ENCODE data around the gene SART1.
A peak's percentile ranks its signal among the peaks of the same experiment; 100 is the strongest.

The SART1 gene

DNA sequence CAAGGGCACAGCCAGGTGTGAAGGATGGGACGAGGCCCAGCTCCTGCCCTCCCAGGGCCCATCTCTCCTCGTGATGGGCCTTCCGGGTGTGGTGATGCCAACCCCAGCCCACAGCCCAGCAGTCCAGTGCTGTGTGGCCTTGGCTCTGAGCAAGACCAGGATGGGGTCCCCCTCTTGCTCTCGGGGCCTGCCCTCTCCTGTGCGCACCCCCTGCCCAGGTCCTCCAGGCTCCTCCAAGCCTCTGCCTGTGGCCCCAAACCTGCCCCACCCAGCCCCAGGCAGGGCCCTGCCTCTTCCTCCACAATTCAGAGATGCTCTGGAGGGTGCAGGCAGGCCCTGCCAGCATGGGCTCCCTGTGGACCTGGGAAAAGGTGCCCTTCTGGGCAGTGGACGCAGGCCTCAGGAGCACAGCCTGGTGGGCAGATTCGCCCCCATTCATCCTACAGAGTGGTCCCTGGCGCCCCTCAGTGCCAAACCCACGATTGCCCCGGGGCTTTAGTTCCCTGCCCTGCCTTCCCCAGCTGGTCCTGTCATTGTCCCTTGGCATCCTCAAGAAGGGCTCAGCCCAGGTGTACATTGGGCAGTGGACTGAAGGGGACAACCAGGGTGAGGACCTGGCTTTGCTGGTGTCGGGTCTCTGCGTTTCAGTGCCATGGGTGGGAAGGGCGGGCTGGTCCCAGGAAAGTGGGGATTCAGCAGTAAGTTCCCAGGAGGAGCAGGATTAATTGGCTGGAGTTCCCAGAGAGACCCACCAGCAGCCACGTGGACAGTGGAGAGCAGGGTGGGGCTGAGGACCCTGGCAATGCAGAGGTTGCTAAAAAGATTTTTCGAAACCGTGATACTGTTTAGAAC is 20.7 kb downstream of the SART1 start:
- Mint-ChIP-seq H3K36me3 (ENCODE audit: low read depth) (peaks cover 17% of the 10 kb centered on the region), H3K4me3 (no peak overlapping the region), H3K27ac (no peak overlapping the region), H3K27me3 (ENCODE audit: low read depth) (no peaks in the 10 kb centered on the region), H3K4me1 (ENCODE audit: low read depth) (no peaks in the 10 kb centered on the region), H3K9me3 (no peaks in the 10 kb centered on the region)
- DNase-seq (ENCODE audit: low spot score), result no peak

DNA sequence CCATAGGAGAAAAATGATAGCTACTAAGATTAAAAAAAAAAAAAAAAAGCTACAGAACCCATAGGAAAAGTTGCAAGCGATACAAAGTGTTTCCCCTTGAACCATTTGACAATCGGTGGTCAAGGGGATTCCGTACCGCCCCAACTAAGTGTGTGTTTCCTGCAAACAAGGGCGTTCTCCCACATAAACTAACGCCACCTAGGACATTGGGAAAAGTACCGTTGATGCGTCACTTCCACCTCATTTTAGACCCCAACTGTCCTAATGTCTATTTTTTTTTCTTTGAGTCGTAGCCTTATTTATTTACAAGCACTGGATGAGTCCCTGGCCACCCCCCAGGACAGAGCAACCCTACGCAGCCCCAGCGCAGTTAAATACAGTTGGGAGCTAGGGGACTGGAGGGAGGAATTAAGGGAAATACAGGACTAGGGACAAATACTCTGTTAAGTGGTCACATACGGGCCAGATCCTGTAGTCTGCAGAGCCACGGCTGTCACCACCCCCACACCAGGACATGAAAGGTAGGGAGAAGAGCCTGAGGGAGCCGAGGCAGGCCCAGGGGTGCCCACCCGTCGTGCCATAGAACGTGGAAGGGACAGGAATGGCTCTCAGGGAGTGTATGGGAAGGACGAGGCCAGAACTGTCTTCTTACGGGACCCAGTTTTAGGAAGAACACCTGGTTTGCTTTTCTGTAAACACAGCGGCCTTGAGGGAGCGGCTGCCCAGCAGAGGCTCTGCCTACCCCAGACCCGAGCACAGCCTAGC is 21.5 kb downstream of the SART1 start:
- Mint-ChIP-seq H3K27me3 (ENCODE audit: low read depth) (no peaks in the 10 kb centered on the region), H3K27ac (no peak overlapping the region), H3K4me1 (ENCODE audit: low read depth) (no peaks in the 10 kb centered on the region), H3K9me3 (no peaks in the 10 kb centered on the region), H3K4me3 (no peak overlapping the region), H3K36me3 (ENCODE audit: low read depth) (peaks cover 12% of the 10 kb centered on the region)
- DNase-seq (ENCODE audit: low spot score), result no peak

DNA sequence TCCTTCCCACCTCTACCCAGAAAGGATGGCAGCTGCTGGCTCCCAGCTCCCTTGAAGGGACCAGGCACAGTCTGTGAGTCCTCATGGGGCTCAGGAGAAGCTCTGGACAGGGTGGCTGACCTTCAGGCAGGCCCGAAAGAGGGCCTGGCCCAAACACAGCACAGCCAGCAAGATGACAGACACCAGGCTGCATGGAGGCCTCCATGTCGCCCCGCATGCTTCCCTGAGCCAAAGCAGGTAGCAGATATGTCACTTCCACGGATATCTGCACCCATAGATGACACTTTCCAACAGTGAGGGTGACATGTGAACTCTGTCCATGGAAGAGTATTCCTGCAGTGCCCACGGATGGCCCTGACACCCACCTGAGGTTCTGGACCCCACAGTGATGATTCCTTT is 22.1 kb downstream of the SART1 start:
- peaks cover 10% of the 10 kb centered on the region for H3K36me3 Mint-ChIP-seq (ENCODE audit: low read depth)
- H3K27ac Mint-ChIP-seq, result no peak overlapping the region
- no peak for DNase-seq (ENCODE audit: low spot score)
- H3K27me3 Mint-ChIP-seq (ENCODE audit: low read depth), result no peaks in the 10 kb centered on the region
- no peak overlapping the region for H3K4me3 Mint-ChIP-seq
- H3K9me3 Mint-ChIP-seq, result no peaks in the 10 kb centered on the region
- no peaks in the 10 kb centered on the region for H3K4me1 Mint-ChIP-seq (ENCODE audit: low read depth)

- Mint-ChIP-seq H3K9me3 (no peaks in the 10 kb centered on the region), H3K4me1 (ENCODE audit: low read depth) (peaks cover 5% of the 10 kb centered on the region)
Measured at GRCh38 chr11:65987336-65987735, 25.8 kb downstream of the SART1 start.

DNA sequence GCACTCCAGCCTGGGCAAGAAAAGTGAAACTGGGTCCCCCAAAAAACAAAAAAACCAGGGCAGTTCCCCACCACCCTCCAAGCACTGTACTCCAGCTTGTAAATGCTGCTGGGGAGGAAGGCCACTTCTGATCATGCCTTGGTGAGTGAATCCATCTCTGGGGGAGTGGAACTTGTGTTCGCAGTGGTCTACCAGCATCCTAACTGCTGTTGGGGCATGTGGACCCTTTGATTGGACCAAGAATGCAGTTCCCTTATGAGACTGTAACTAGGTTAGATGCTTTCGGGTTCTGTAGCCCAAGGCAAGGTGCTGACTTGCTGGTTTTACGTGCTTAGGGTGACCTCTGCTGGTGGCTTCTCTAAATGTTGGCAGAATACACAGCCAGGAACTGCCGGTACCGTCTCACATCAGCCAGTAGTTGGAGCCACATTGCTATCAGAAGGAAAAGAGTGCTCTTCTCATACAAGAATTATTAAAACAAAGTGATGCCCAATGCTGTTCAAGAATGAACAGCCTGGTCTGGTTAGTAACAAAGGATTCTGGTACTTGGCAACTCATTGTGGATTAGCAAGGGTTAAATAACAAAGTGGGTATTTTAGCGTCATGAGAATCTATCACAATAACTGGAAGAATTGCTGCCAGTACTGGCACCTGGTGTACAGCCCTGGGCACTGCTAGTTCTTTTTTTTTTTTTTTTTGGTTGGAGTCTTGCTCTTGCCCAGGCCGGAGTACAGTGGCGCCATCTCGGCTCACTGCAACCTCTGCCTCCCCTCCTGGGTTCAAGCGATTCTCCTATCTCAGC is 27.5 kb downstream of the SART1 start:
- peak; percentile 89 for DNase-seq (ENCODE audit: low spot score)
- H3K36me3 Mint-ChIP-seq (ENCODE audit: low read depth), result peaks cover 3% of the 10 kb centered on the region
- peak overlapping the region; percentile 88 for H3K27ac Mint-ChIP-seq
- no peaks in the 10 kb centered on the region for H3K9me3 Mint-ChIP-seq
- peaks cover 5% of the 10 kb centered on the region for H3K4me1 Mint-ChIP-seq (ENCODE audit: low read depth)
- no peak overlapping the region for H3K4me3 Mint-ChIP-seq
- no peaks in the 10 kb centered on the region for H3K27me3 Mint-ChIP-seq (ENCODE audit: low read depth)

More at GRCh38 chr11:65987336-65987735, 25.8 kb downstream of the SART1 start:
- Mint-ChIP-seq H3K27ac (no peak overlapping the region), H3K4me3 (no peak overlapping the region), H3K27me3 (ENCODE audit: low read depth) (no peaks in the 10 kb centered on the region), H3K36me3 (ENCODE audit: low read depth) (peaks cover 3% of the 10 kb centered on the region)
- no peak for DNase-seq (ENCODE audit: low spot score)

GRCh38 chr11:65992056-65992455 is 30.5 kb downstream of the SART1 start:
- Mint-ChIP-seq H3K36me3 (ENCODE audit: low read depth) (peaks cover 10% of the 10 kb centered on the region), H3K27ac (no peak overlapping the region)

GRCh38 chr11:65997286-65997685 is 35.8 kb downstream of the SART1 start:
- no peak for DNase-seq (ENCODE audit: low spot score)
- H3K27me3 Mint-ChIP-seq (ENCODE audit: low read depth), result no peaks in the 10 kb centered on the region
- peaks cover 45% of the 10 kb centered on the region for H3K36me3 Mint-ChIP-seq (ENCODE audit: low read depth)
- no peak overlapping the region for H3K27ac Mint-ChIP-seq
- H3K9me3 Mint-ChIP-seq, result no peaks in the 10 kb centered on the region
- no peak overlapping the region for H3K4me3 Mint-ChIP-seq
- peaks cover 4% of the 10 kb centered on the region for H3K4me1 Mint-ChIP-seq (ENCODE audit: low read depth)

More at GRCh38 chr11:65992056-65992455, 30.5 kb downstream of the SART1 start:
- Mint-ChIP-seq H3K4me1 (ENCODE audit: low read depth) (peaks cover 5% of the 10 kb centered on the region), H3K9me3 (no peaks in the 10 kb centered on the region), H3K27me3 (ENCODE audit: low read depth) (no peaks in the 10 kb centered on the region), H3K4me3 (no peak overlapping the region)
- no peak for DNase-seq (ENCODE audit: low spot score)

DNA sequence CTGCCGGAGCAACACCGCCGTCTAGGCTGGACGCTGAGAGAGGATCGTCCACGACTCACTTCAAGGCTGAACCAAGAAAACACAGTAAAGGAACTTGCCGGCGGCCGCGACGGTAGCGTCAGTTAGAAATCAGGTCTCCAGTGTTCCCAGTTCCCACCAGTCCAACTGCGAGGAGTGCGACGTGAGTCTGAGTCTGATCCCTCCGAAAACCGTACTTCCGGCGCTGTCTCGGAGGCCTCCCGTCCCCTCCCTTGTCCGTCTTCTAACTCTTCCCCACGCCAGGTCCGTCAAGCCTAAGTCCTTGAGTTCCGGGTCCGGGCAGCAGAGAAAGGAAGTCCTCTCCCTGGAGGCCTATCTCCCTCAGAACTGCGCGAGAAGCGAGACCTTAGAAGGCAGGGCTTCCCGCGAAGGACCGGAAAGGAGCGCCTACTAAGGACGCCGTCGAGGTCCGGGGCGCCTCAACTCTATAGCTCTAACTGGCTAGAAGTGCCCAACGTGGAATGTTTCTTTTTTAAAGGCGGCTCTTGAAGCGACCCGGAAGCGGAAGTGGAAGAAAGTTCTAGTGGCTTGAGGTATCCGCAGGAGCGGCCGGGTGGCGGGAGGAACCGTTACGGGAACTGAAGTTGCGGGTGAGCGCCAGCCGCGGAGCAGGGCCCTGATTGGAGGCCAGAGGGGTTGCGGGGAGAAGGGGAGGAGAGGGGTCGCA is 40.6 kb downstream of the SART1 start, which contains the start of the genes BANF1 and EIF1AD:
Gene BANF1 (plus strand): TSS at position 562 of the 706 bp plus-strand sequence. CDS start 748 bp downstream, outside the sequence.
Gene EIF1AD (minus strand): TSS at position 216 of the 706 bp plus-strand sequence. CDS start 1,768 bp downstream, outside the sequence.
- H3K36me3 Mint-ChIP-seq (ENCODE audit: low read depth), result peaks cover 51% of the 10 kb centered on the region
- H3K4me1 Mint-ChIP-seq (ENCODE audit: low read depth), result peaks cover 14% of the 10 kb centered on the region
- peak; percentile 95 for DNase-seq (ENCODE audit: low spot score)
- H3K4me3 Mint-ChIP-seq, result peak within 1 kb of the TSS; percentile 99
- no peaks in the 10 kb centered on the region for H3K27me3 Mint-ChIP-seq (ENCODE audit: low read depth)
- no peaks in the 10 kb centered on the region for H3K9me3 Mint-ChIP-seq
- H3K27ac Mint-ChIP-seq, result peak within 1 kb of the TSS; percentile 98

DNA sequence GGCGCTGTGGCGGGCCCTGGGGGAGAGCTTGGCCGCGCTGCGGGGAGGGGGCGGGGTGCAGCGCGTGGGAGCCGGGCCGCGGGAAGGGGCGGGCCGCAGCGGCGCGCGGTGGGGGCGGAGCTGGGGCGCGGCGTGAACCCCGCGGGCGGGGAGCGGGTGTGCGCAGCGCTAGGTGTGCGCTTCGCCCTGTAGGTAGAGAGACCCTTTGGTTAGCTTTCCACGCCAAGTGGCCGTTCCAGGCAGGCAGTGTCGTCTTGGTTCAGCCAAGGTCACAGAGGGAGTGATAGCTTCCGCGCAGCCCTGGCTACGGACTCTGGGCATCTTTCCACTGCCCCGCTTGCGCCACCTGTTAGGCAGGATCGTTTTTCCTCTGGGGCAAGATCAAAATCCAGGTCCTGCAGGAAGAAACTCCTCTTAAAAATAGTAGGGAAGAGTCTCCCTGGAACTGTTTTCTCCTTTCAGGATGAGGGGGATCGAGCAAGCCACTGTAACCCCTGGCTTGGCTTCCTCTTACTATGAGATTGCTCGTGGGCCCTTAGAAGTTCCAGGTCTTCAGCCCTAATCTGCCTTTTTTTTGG is 41.2 kb downstream of the SART1 start:
- peak overlapping the region; percentile 99 for H3K4me3 Mint-ChIP-seq
- no peak for DNase-seq (ENCODE audit: low spot score)
- no peaks in the 10 kb centered on the region for H3K9me3 Mint-ChIP-seq
- H3K27ac Mint-ChIP-seq, result peak overlapping the region; percentile 98
- H3K27me3 Mint-ChIP-seq (ENCODE audit: low read depth), result no peaks in the 10 kb centered on the region
- H3K36me3 Mint-ChIP-seq (ENCODE audit: low read depth), result peaks cover 45% of the 10 kb centered on the region
- H3K4me1 Mint-ChIP-seq (ENCODE audit: low read depth), result peaks cover 14% of the 10 kb centered on the region

DNA sequence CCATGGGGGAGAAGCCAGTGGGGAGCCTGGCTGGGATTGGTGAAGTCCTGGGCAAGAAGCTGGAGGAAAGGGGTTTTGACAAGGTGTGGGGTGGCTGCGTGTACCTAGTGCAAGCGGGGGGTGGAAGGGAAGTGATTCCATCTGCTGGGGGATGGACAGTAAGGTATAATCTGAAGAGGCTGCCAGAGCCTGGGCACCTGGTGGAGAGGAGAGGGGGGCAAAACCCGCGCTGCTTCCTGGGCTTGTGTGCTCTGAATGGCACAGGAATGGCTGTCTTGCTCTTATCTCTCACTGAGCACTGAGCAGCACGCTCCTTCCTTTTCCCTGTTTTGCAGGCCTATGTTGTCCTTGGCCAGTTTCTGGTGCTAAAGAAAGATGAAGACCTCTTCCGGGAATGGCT is 41.8 kb downstream of the SART1 start:
- Mint-ChIP-seq H3K4me3 (peak overlapping the region; percentile 99), H3K9me3 (no peaks in the 10 kb centered on the region), H3K36me3 (ENCODE audit: low read depth) (peaks cover 40% of the 10 kb centered on the region), H3K27me3 (ENCODE audit: low read depth) (no peaks in the 10 kb centered on the region), H3K4me1 (ENCODE audit: low read depth) (peaks cover 14% of the 10 kb centered on the region), H3K27ac (peak overlapping the region; percentile 78)
- no peak for DNase-seq (ENCODE audit: low spot score)

- no peak overlapping the region for H3K27ac Mint-ChIP-seq
- H3K4me3 Mint-ChIP-seq, result peak overlapping the region; percentile 67
- peaks cover 14% of the 10 kb centered on the region for H3K4me1 Mint-ChIP-seq (ENCODE audit: low read depth)
- peaks cover 31% of the 10 kb centered on the region for H3K36me3 Mint-ChIP-seq (ENCODE audit: low read depth)
- no peaks in the 10 kb centered on the region for H3K9me3 Mint-ChIP-seq
- no peak for DNase-seq (ENCODE audit: low spot score)
- H3K27me3 Mint-ChIP-seq (ENCODE audit: low read depth), result no peaks in the 10 kb centered on the region
Measured at GRCh38 chr11:66004186-66004585, 42.7 kb downstream of the SART1 start.

GRCh38 chr11:66006134-66006890 is 44.8 kb downstream of the SART1 start:
- H3K4me1 Mint-ChIP-seq (ENCODE audit: low read depth), result peaks cover 10% of the 10 kb centered on the region
- no peaks in the 10 kb centered on the region for H3K9me3 Mint-ChIP-seq
- peaks cover 11% of the 10 kb centered on the region for H3K27me3 Mint-ChIP-seq (ENCODE audit: low read depth)
- peaks cover 19% of the 10 kb centered on the region for H3K36me3 Mint-ChIP-seq (ENCODE audit: low read depth)
- H3K27ac Mint-ChIP-seq, result no peak overlapping the region
- no peak overlapping the region for H3K4me3 Mint-ChIP-seq
- DNase-seq (ENCODE audit: low spot score), result no peak

Measured in T-helper 2 cell treated with Interferon-gamma antibody and Interleukin-4, amounts not matched to agents 5 μg/mL and 100 μg/mL, for 36 hours (primary cell).